IMR-90 (cell line): Measurements from ENCODE around the gene RNU6-1. TPM values are rescaled to one million over a fixed set of nuclear protein-coding genes. Genes with fewer than 3 reads are reported as not detected.

ENCODE experiments used
- ATAC-seq: fragments of 200-7000 bp; cut with Tn5 transposase; 2 replicates; pipeline ENCODE4 v1.9.1; 2020; ENCODE audit warnings: low read depth, mild to moderate bottlenecking, moderate library complexity
- BruUV-seq: library from RNA; stranded (reverse); fragments of 400-500 nt; replicated peaks from 2 replicates; lab custom pipeline; 2021; lab: Mats Ljungman, UMichigan
- CTCF ChIA-PET: fragments of 300-600 bp; formaldehyde crosslinking; extraction: SDS; loops from one replicate; lab custom pipeline; 2021; ENCODE audit warnings: antibody characterized with exemption; lab: Yijun Ruan, JAX
- POLR2A ChIA-PET: fragments of 300-600 bp; sonication (Branson Sonifier 250); formaldehyde crosslinking; loops from one replicate; lab custom pipeline; 2022; ENCODE audit warnings: antibody characterized with exemption; ENCODE audit not compliant: unreplicated experiment; lab: Charles Lee
- DNase-seq: peaks from one replicate; pipeline ENCODE4 v3.0.0; 2013
- H2AFZ ChIP-seq: replicated peaks from 2 replicates; pipeline ENCODE3; 2013; ENCODE audit warnings: low read length, mild to moderate bottlenecking; ENCODE audit not compliant: poor library complexity
- H2AK5ac ChIP-seq: 2 replicates; pipeline ENCODE4 v1.6.1; 2013; ENCODE audit warnings: low read depth, low read length, inconsistent platforms
- H2AK9ac ChIP-seq: replicated peaks from 2 replicates; pipeline ENCODE3; 2013; ENCODE audit warnings: mild to moderate bottlenecking, low read depth, low read length, moderate library complexity; ENCODE audit not compliant: poor library complexity
- H2BK120ac ChIP-seq: 2 replicates; pipeline ENCODE4 v1.6.1; 2013; ENCODE audit warnings: low read depth, low read length, inconsistent platforms
- H2BK15ac ChIP-seq: 3 replicates; pipeline ENCODE4 v1.6.1; 2013; ENCODE audit warnings: low read depth, low read length, inconsistent platforms
- H2BK20ac ChIP-seq: 2 replicates; pipeline ENCODE4 v1.6.1; 2013; ENCODE audit warnings: low read depth, mild to moderate bottlenecking, inconsistent platforms, low read length, moderate library complexity
- H2BK5ac ChIP-seq: 2 replicates; pipeline ENCODE4 v1.6.1; 2013; ENCODE audit warnings: mild to moderate bottlenecking, low read depth, low read length, inconsistent platforms; ENCODE audit not compliant: poor library complexity, severe bottlenecking
- H3K14ac ChIP-seq: replicated peaks from 2 replicates; pipeline ENCODE4 v1.6.1; 2013; ENCODE audit warnings: low read depth, low read length, inconsistent platforms
- H3K18ac ChIP-seq: 2 replicates; pipeline ENCODE4 v1.6.1; 2013; ENCODE audit warnings: low read depth, low read length, control low read depth
- H3K23ac ChIP-seq: 2 replicates; pipeline ENCODE4 v1.6.1; 2013; ENCODE audit warnings: low read depth, low read length, inconsistent platforms
- H3K27ac ChIP-seq: 2 replicates; pipeline ENCODE4 v1.5.1; 2013; ENCODE audit warnings: mild to moderate bottlenecking, control low read depth, low read length; ENCODE audit not compliant: insufficient read depth
- H3K27me3 ChIP-seq: 2 replicates; pipeline ENCODE4 v1.6.1; 2013; ENCODE audit warnings: low read length; ENCODE audit not compliant: control insufficient read depth, insufficient read depth
- H3K36me3 ChIP-seq: 2 replicates; pipeline ENCODE4 v1.6.1; 2013; ENCODE audit warnings: low read length, mixed read lengths; ENCODE audit not compliant: control insufficient read depth, insufficient read depth
- H3K4ac ChIP-seq: 2 replicates; pipeline ENCODE4 v1.6.1; 2013; ENCODE audit warnings: low read depth, low read length, inconsistent platforms
- H3K4me1 ChIP-seq: 2 replicates; pipeline ENCODE4 v1.6.1; 2013; ENCODE audit warnings: low read length, mixed read lengths; ENCODE audit not compliant: control insufficient read depth, insufficient read depth
- H3K4me2 ChIP-seq: 2 replicates; pipeline ENCODE4 v1.6.1; 2013; ENCODE audit warnings: low read depth, mild to moderate bottlenecking, control low read depth, low read length, moderate library complexity
- H3K4me3 ChIP-seq: 2 replicates; pipeline ENCODE4 v1.5.1; 2013; ENCODE audit warnings: low read depth, mild to moderate bottlenecking, control low read depth, low read length, moderate library complexity; ENCODE audit not compliant: insufficient read depth
- H3K56ac ChIP-seq: 2 replicates; pipeline ENCODE4 v1.6.1; 2013; ENCODE audit warnings: low read length, inconsistent platforms; ENCODE audit not compliant: insufficient read depth; ENCODE audit errors: extremely low read depth
- H3K79me1 ChIP-seq, 2 experiments: 2 replicates each; pipeline ENCODE4 v1.6.1; 2013; ENCODE audit warnings: low read length in 2 of 2, inconsistent platforms in 1 of 2, low read depth in 1 of 2
- H3K9ac ChIP-seq: 2 replicates; pipeline ENCODE4 v1.6.1; 2013; ENCODE audit warnings: low read depth, low read length, control low read depth
- H3K9me1 ChIP-seq: 2 replicates; pipeline ENCODE4 v1.6.1; 2013; ENCODE audit warnings: low read length, inconsistent platforms; ENCODE audit not compliant: insufficient read depth
- H3K9me3 ChIP-seq: 2 replicates; pipeline ENCODE4 v1.6.1; 2013; ENCODE audit warnings: low read length; ENCODE audit not compliant: control insufficient read depth, insufficient read depth
- H4K20me1 ChIP-seq: 2 replicates; pipeline ENCODE4 v1.6.1; 2013; ENCODE audit warnings: low read length, inconsistent platforms; ENCODE audit not compliant: insufficient read depth
- H4K5ac ChIP-seq: 2 replicates; pipeline ENCODE4 v1.6.1; 2013; ENCODE audit warnings: mild to moderate bottlenecking, low read depth, low read length, control low read depth
- H4K8ac ChIP-seq, 2 experiments: 2 replicates each; pipeline ENCODE4 v1.6.1; 2013; ENCODE audit warnings: low read depth in 2 of 2, low read length in 2 of 2, control low read depth in 1 of 2, inconsistent platforms in 1 of 2
- H4K91ac ChIP-seq: 2 replicates; pipeline ENCODE4 v1.6.1; 2013; ENCODE audit warnings: low read depth, low read length, inconsistent platforms; ENCODE audit not compliant: insufficient read depth
- BHLHE40 ChIP-seq: fragments of 150-350 bp; IDR thresholded peaks from 2 replicates; pipeline ENCODE4 v1.6.1; 2016; ENCODE audit warnings: mild to moderate bottlenecking, low read depth, low read length
- CHD1 ChIP-seq: IDR thresholded peaks from 2 replicates; pipeline ENCODE4 v1.6.1; 2012; ENCODE audit warnings: low read depth, low read length, improper control_type of control experiment
- MAFK ChIP-seq: IDR thresholded peaks from 2 replicates; pipeline ENCODE4 v1.6.1; 2012; ENCODE audit warnings: low read depth, low read length, improper control_type of control experiment
- MXI1 ChIP-seq: IDR thresholded peaks from 2 replicates; pipeline ENCODE4 v1.6.1; 2012; ENCODE audit warnings: low read depth, mild to moderate bottlenecking, low read length, moderate library complexity, borderline replicate concordance
- NFE2L2 ChIP-seq: fragments of 150-350 bp; IDR thresholded peaks from 2 replicates; pipeline ENCODE4 v1.6.1; 2016; ENCODE audit warnings: low read depth, mild to moderate bottlenecking, low read length
- RAD21 ChIP-seq: IDR thresholded peaks from 2 replicates; pipeline ENCODE4 v1.6.1; 2012; ENCODE audit warnings: low read length, improper control_type of control experiment
- RCOR1 ChIP-seq: IDR thresholded peaks from 2 replicates; pipeline ENCODE4 v1.6.1; 2012; ENCODE audit warnings: mild to moderate bottlenecking, low read length, improper control_type of control experiment; ENCODE audit not compliant: insufficient replicate concordance
- SMC3 ChIP-seq: fragments of 150-350 bp; IDR thresholded peaks from 2 replicates; pipeline ENCODE4 v1.6.1; 2016; ENCODE audit warnings: low read depth, mild to moderate bottlenecking, antibody characterized with exemption, low read length, moderate library complexity
- WGBS, 2 experiments: methylation state at CpG; one replicate each; pipeline versions ENCODE4 v1.1.5 to v1.1.7; 2013; ENCODE audit warnings: missing lambda C conversion rate in 2 of 2; ENCODE audit not compliant: insufficient read length in 1 of 2; ENCODE audit errors: extremely low coverage in 2 of 2; 5-methylcytosine and 5-hydroxymethylcytosine counted together
- dilution Hi-C: fragments of 300-500 bp; cut with HindIII; formaldehyde crosslinking; loops from one replicate; pipeline ENCODE4 v1.14.3; 2018; ENCODE audit warnings: low sequenced_read_pairs; ENCODE audit not compliant: unreplicated experiment
- in situ Hi-C: fragments of 300-500 bp; cut with MboI; formaldehyde crosslinking; loops from 3 replicates; pipeline ENCODE4 v1.14.3; 2019; ENCODE audit warnings: low sequenced_read_pairs, inconsistent platforms, mixed read lengths
- intact Hi-C: fragments of 100-400 bp; cut with micrococcal nuclease; formaldehyde crosslinking; loops from 2 replicates; pipeline ENCODE4 v1.10.0; 2022
- polyA plus RNA-seq, 3 experiments: library from polyadenylated mRNA; depleted of rRNA; stranded (reverse); fragments of >200 nt; gene quantifications; 2 replicates each; pipeline ENCODE4 v1.2.3, GENCODE V29; 2012; ENCODE audit warnings: low replicate concordance in 1 of 3
- total RNA-seq: library from RNA; depleted of rRNA; stranded (reverse); fragments of >200 nt; gene quantifications from 2 replicates; pipeline ENCODE4 v1.2.3, GENCODE V29; 2012
- TF ChIP-seq, protein P1 (sequence below): fragments of 150-350 bp; IDR thresholded peaks from 2 replicates; pipeline ENCODE4 v1.6.1; 2016; ENCODE audit warnings: low read depth, mild to moderate bottlenecking, low read length, moderate library complexity, borderline replicate concordance

Gene RNU6-1
- total and polyA plus RNA-seq, 2 of the 4 experiments (the other 2 are of a cell fraction): not detected

- Histone ChIP-seq H2AFZ (no peak overlapping the region), H2BK120ac (no peak overlapping the region), H3K4me1 (no peaks in the 10 kb centered on the region), H4K8ac (no peak overlapping the region), H3K18ac (no peak overlapping the region), H3K9me3 (no peaks in the 10 kb centered on the region), H3K23ac (no peak overlapping the region), H3K4me3 (no peak overlapping the region), H3K9ac (no peak overlapping the region), H4K5ac (no peak overlapping the region), H4K20me1 (no peaks in the 10 kb centered on the region), H2BK15ac (no peak overlapping the region), H3K56ac (no peak overlapping the region), H3K4ac (no peak overlapping the region), H3K36me3 (no peaks in the 10 kb centered on the region), H3K79me1 (no peaks in the 10 kb centered on the region), H3K14ac (no peak overlapping the region), H3K9me1 (no peaks in the 10 kb centered on the region), H3K4me2 (no peak overlapping the region), H2AK9ac (no peak overlapping the region), H2BK5ac (no peak overlapping the region), H2BK20ac (no peak overlapping the region), H2AK5ac (no peak overlapping the region), H3K27ac (no peak overlapping the region), H4K91ac (no peak overlapping the region), H3K27me3 (peaks cover 2% of the 10 kb centered on the region)
- POLR2A ChIA-PET: no interaction called here
- DNase-seq (no peak), ATAC-seq (no peak)
- dilution Hi-C loops: no loop called here
- BruUV-seq: no TSS peak
- in situ Hi-C loops: no loop called here
- TF ChIP-seq NFE2L2 (no peak), CHD1 (no peak), MXI1 (no peak), SMC3 (no peak), BHLHE40 (no peak), RCOR1 (no peak), MAFK (no peak), RAD21 (no peak)
- TF ChIP-seq, protein P1, sequence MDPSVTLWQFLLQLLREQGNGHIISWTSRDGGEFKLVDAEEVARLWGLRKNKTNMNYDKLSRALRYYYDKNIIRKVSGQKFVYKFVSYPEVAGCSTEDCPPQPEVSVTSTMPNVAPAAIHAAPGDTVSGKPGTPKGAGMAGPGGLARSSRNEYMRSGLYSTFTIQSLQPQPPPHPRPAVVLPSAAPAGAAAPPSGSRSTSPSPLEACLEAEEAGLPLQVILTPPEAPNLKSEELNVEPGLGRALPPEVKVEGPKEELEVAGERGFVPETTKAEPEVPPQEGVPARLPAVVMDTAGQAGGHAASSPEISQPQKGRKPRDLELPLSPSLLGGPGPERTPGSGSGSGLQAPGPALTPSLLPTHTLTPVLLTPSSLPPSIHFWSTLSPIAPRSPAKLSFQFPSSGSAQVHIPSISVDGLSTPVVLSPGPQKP: no peak
- intact Hi-C loops: no loop called here
- CTCF ChIA-PET: no interaction called here
- no CpG with 5 or more reads among the region's 3 CpGs for WGBS, 2 experiments
Observed at GRCh38 chr15:67853454-67853853, 13.6 kb upstream of the RNU6-1 start.
